Lung (tissue), 12 donors: ENCODE data around the gene PFN1. TPM values are rescaled to one million over a fixed set of nuclear protein-coding genes. Genes with fewer than 3 reads are reported as not detected.

Experiments
- ATAC-seq: fragments of 200-7000 bp; cut with Tn5 transposase; one replicate; pipeline ENCODE4 v1.9.1; 2020; ENCODE audit warnings: moderate number of reproducible peaks; ENCODE audit not compliant: insufficient read depth, low FRiP score
- DNase-seq, 3 donors: peaks; one replicate each; pipeline ENCODE4 v3.0.0-alpha.2; 2013 to 2017
- H3K27ac ChIP-seq, 2 donors: one replicate each; pipeline ENCODE4 v1.5.1; 2013; ENCODE audit warnings: mild to moderate bottlenecking in 2 of 2, moderate library complexity in 2 of 2, control low read depth in 1 of 2, inconsistent platforms in 1 of 2, low read depth in 1 of 2, low read length in 1 of 2
- H3K27me3 ChIP-seq, 3 donors: one replicate each; pipeline ENCODE4 v1.5.1; 2013; ENCODE audit warnings: low read length in 2 of 3; ENCODE audit not compliant: control insufficient read depth in 3 of 3, insufficient read depth in 3 of 3
- H3K36me3 ChIP-seq, 4 donors: one replicate each; pipeline ENCODE4 v1.5.1; 2013; ENCODE audit warnings: low read length in 4 of 4, mild to moderate bottlenecking in 1 of 4, moderate library complexity in 1 of 4; ENCODE audit not compliant: control insufficient read depth in 4 of 4, insufficient read depth in 4 of 4
- H3K4me1 ChIP-seq, 5 donors: one replicate each; pipeline ENCODE4 v1.5.1; 2013; ENCODE audit warnings: low read length in 5 of 5, mild to moderate bottlenecking in 2 of 5, moderate library complexity in 1 of 5; ENCODE audit not compliant: control insufficient read depth in 5 of 5, insufficient read depth in 5 of 5
- H3K4me3 ChIP-seq: one replicate; pipeline ENCODE4 v1.5.1; 2013; ENCODE audit warnings: mild to moderate bottlenecking, control low read depth, moderate library complexity
- H3K9ac ChIP-seq, 2 donors: one replicate each; pipeline ENCODE4 v1.5.1; 2013; ENCODE audit warnings: low read length in 2 of 2, control low read depth in 1 of 2; ENCODE audit not compliant: insufficient read depth in 1 of 2
- H3K9me3 ChIP-seq, 4 donors: one replicate each; pipeline ENCODE4 v1.5.1; 2013; ENCODE audit warnings: low read length in 3 of 4, mild to moderate bottlenecking in 1 of 4, moderate library complexity in 1 of 4; ENCODE audit not compliant: control insufficient read depth in 4 of 4, insufficient read depth in 3 of 4
- WGBS, 2 donors: extraction: QIAGEN DNeasy Blood & Tissue Kit; methylation state at CpG; one replicate each; pipeline ENCODE4 v1.1.7; 2013; 5-methylcytosine and 5-hydroxymethylcytosine counted together
- polyA plus RNA-seq, 2 donors: library from polyadenylated mRNA; stranded (reverse); fragments of 200-250 nt; gene quantifications; one replicate each; pipeline ENCODE4 v1.2.1, GENCODE V29; 2013
- total RNA-seq, 2 donors: library from RNA; depleted of rRNA in 1 of 2; stranded (reverse); fragments of >200 nt in 1 of 2; gene quantifications; one replicate each; pipeline ENCODE4 v1.2.1, GENCODE V29; 2014 to 2021
- TF ChIP-seq, protein P1 (sequence below): IDR thresholded peaks from 2 replicates; pipeline ENCODE4 v1.5.1; 2012; ENCODE audit warnings: mild to moderate bottlenecking; ENCODE audit errors: control extremely low read depth, extremely low read depth
- donor health status: control.
- donor health status: control.
- donor health status: Bipolar disorder and iron deficiency.
- donor health status: healthy.
- donor health status: DM: yes; HTN: yes; CAD: no.

The PFN1 gene
- total and polyA plus RNA-seq, 4 donors = 461 to 2,264 (median 749) TPM

- TF ChIP-seq, protein P1, sequence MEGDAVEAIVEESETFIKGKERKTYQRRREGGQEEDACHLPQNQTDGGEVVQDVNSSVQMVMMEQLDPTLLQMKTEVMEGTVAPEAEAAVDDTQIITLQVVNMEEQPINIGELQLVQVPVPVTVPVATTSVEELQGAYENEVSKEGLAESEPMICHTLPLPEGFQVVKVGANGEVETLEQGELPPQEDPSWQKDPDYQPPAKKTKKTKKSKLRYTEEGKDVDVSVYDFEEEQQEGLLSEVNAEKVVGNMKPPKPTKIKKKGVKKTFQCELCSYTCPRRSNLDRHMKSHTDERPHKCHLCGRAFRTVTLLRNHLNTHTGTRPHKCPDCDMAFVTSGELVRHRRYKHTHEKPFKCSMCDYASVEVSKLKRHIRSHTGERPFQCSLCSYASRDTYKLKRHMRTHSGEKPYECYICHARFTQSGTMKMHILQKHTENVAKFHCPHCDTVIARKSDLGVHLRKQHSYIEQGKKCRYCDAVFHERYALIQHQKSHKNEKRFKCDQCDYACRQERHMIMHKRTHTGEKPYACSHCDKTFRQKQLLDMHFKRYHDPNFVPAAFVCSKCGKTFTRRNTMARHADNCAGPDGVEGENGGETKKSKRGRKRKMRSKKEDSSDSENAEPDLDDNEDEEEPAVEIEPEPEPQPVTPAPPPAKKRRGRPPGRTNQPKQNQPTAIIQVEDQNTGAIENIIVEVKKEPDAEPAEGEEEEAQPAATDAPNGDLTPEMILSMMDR = no peak
- DNase-seq = peak in 1 of 3 donors; percentile 33
- H3K9ac ChIP-seq = peak overlapping the region; percentile 42 to 79
- WGBS, 2 donors = 2 to 3% methylated on average over 30 of the region's 30 CpGs
- peaks cover 0 to under 1% (median 0%) of the 10 kb centered on the region in 4 donors for H3K36me3 ChIP-seq
- H3K4me1 ChIP-seq = peaks cover 8 to 22% (median 14%) of the 10 kb centered on the region in 5 donors
- peak overlapping the region; percentile 87 for H3K4me3 ChIP-seq
- H3K27ac ChIP-seq = peak overlapping the region; percentile 91 to 96
- H3K27me3 ChIP-seq = no peaks in the 10 kb centered on the region
- no peaks in the 10 kb centered on the region for H3K9me3 ChIP-seq
- ATAC-seq = no peak
Observed at GRCh38 chr17:4987767-4988567, 39.6 kb upstream of the PFN1 start.

GRCh38 chr17:4986951-4987766 lies 38.8 kb upstream of the PFN1 start, which contains the start of gene CAMTA2:
Gene CAMTA2 (minus strand): TSS chr17:4987675. CDS start chr17:4986222, 1,453 bp downstream.
- peak within 1 kb of the TSS; percentile 42 to 79 for H3K9ac ChIP-seq
- peak; percentile 88 for ATAC-seq
- H3K9me3 ChIP-seq = no peaks in the 10 kb centered on the region
- peak; percentile 78 to 86 (median 82) for DNase-seq
- H3K4me1 ChIP-seq = peaks cover 8 to 22% (median 14%) of the 10 kb centered on the region in 5 donors
- peak within 1 kb of the TSS; percentile 91 to 96 for H3K27ac ChIP-seq
- H3K4me3 ChIP-seq = peak within 1 kb of the TSS; percentile 87
- peaks cover 3 to 9% (median 5%) of the 10 kb centered on the region in 4 donors for H3K36me3 ChIP-seq
- WGBS, 2 donors = 1% methylated on average over 63 to 78 of the region's 78 CpGs
- TF ChIP-seq, protein P1 = peak; percentile 31
- H3K27me3 ChIP-seq = no peaks in the 10 kb centered on the region

DNA sequence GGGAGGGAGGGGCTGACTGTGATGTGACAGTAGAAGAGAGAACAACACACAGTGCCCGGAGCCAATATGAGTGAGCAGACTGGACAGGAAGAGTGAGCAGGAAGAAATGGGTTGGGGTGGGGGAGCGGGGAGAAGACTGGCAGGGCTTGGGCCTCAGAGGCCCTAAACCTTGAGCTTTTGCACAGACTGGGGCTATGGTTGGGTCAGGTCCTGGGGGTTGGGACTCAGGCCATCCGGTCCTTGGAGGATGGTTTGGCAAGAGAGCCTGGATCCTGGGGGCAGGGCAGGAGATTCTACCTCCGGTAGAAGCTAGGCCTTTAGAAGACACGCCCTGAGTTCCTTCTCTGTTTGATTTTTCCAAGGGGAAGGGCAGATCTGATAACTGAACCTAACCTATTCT lies 38.1 kb upstream of the PFN1 start:
- WGBS, 2 donors = 26 to 30% methylated on average over 5 of the region's 5 CpGs
- Histone ChIP-seq H3K27me3 (no peaks in the 10 kb centered on the region), H3K9ac (peak overlapping the region in 1 of 2 donors; percentile 42), H3K9me3 (no peaks in the 10 kb centered on the region), H3K4me1 (peaks cover 8 to 22% (median 14%) of the 10 kb centered on the region in 5 donors), H3K36me3 (peaks cover 3 to 9% (median 5%) of the 10 kb centered on the region in 4 donors), H3K27ac (peak overlapping the region; percentile 91 to 96), H3K4me3 (peak overlapping the region; percentile 87)
- ATAC-seq (peak; percentile 7), DNase-seq (no peak)
- TF ChIP-seq, protein P1 = no peak
